K562 (cell line): ENCODE data around the gene ACOT13. TPM values are rescaled to one million over a fixed set of nuclear protein-coding genes. Genes with fewer than 3 reads are reported as not detected.

Experiments used
- ATAC-seq: fragments of 200-7000 bp; cut with Tn5 transposase; 3 replicates; pipeline ENCODE4 v1.9.1; 2020; ENCODE audit warnings: moderate library complexity
- BruUV-seq: library from RNA; stranded (reverse); fragments of 400-500 nt; replicated peaks from 2 replicates; lab custom pipeline; 2021; lab: Mats Ljungman, UMichigan
- CTCF ChIA-PET: fragments of 300-600 bp; formaldehyde crosslinking; extraction: SDS; loops from one replicate; lab custom pipeline; 2021; ENCODE audit warnings: low intra/inter-chr PET ratio; lab: Yijun Ruan, JAX
- POLR2A ChIA-PET: fragments of 300-600, 350-650 bp; sonication (Branson Sonifier 250); formaldehyde crosslinking; extraction: SDS; loops from one replicate; lab custom pipeline; 2021; ENCODE audit warnings: antibody characterized with exemption, inconsistent platforms; lab: Yijun Ruan, JAX
- DNase-seq, 4 experiments: peaks; one replicate each; pipeline versions ENCODE4 v3.0.0 to v3.0.0-alpha.2; 2011 to 2018; ENCODE audit warnings: low spot score in 3 of 4, mixed read lengths in 3 of 4; ENCODE audit errors: extremely low read depth in 1 of 4
- FAIRE-seq: peaks from 2 replicates; lab custom pipeline; 2011; peaks lifted over from hg19 to GRCh38; lab: Jason Lieb, UNC
- H2AFZ ChIP-seq: 2 replicates; pipeline ENCODE4 v1.6.0; 2011; ENCODE audit warnings: low read depth, low read length, control low read depth, inconsistent platforms
- H3K27ac ChIP-seq: fragments of 200-600 bp; 3 replicates; pipeline ENCODE4 v1.8.0; 2011; ENCODE audit warnings: low read depth, mild to moderate bottlenecking, control low read depth, inconsistent platforms, low read length, moderate library complexity, mixed read lengths; ENCODE audit errors: extremely low read depth
- H3K27me3 ChIP-seq, 2 experiments: fragments of 300-600 bp in 1 of 2; 2 replicates in 1 of 2; 3 replicates in 1 of 2; pipeline versions ENCODE4 v1.6.0 to v1.8.0; 2011; ENCODE audit warnings: inconsistent platforms in 2 of 2, low read length in 2 of 2, mild to moderate bottlenecking in 1 of 2, mixed read lengths in 1 of 2, moderate library complexity in 1 of 2; ENCODE audit not compliant: control insufficient read depth in 2 of 2, insufficient read depth in 2 of 2
- H3K36me3 ChIP-seq: fragments of 300-600 bp; 3 replicates; pipeline ENCODE4 v1.8.0; 2011; ENCODE audit warnings: mild to moderate bottlenecking, low read length, inconsistent platforms; ENCODE audit not compliant: control insufficient read depth, insufficient read depth
- H3K4me1 ChIP-seq, 2 experiments: fragments of 200-600 bp in 1 of 2; replicated peaks in 1 of 2; 2 replicates in 1 of 2; 3 replicates in 1 of 2; pipeline versions ENCODE4 v1.5.1 to v1.8.0; 2011; ENCODE audit warnings: inconsistent platforms in 2 of 2, low read length in 2 of 2, mild to moderate bottlenecking in 1 of 2, mixed read lengths in 1 of 2, moderate library complexity in 1 of 2; ENCODE audit not compliant: control insufficient read depth in 2 of 2, insufficient read depth in 2 of 2
- H3K4me2 ChIP-seq: 2 replicates; pipeline ENCODE4 v1.6.1; 2011; ENCODE audit warnings: low read length, control low read depth, inconsistent platforms, mixed read lengths; ENCODE audit not compliant: insufficient read depth
- H3K4me3 ChIP-seq: fragments of 200-600 bp; sonication (generic), shearing (Covaris generic); 2 replicates; pipeline ENCODE4 v1.5.1; 2016; ENCODE audit warnings: control low read depth, inconsistent platforms
- H3K79me2 ChIP-seq: fragments of 200-600 bp; 3 replicates; pipeline ENCODE4 v1.8.0; 2011; ENCODE audit warnings: low read length, inconsistent platforms; ENCODE audit not compliant: control insufficient read depth, insufficient read depth
- H3K9ac ChIP-seq, 2 experiments: 2 replicates each; pipeline versions ENCODE4 v1.6.0 to v1.6.1; 2011; ENCODE audit warnings: low read depth in 2 of 2, low read length in 2 of 2, control low read depth in 1 of 2, inconsistent platforms in 1 of 2, mild to moderate bottlenecking in 1 of 2, mixed read lengths in 1 of 2; ENCODE audit not compliant: insufficient read depth in 1 of 2
- H3K9me1 ChIP-seq: one replicate; pipeline ENCODE4 v1.6.0; 2011; ENCODE audit warnings: inconsistent platforms, mild to moderate bottlenecking, low read length, moderate library complexity; ENCODE audit not compliant: control insufficient read depth, insufficient read depth
- H3K9me3 ChIP-seq: replicated peaks from 2 replicates; pipeline ENCODE4 v1.5.1; 2011; ENCODE audit warnings: low read depth, low read length, inconsistent platforms; ENCODE audit not compliant: control insufficient read depth, insufficient read depth
- H4K20me1 ChIP-seq: replicated peaks from 2 replicates; pipeline ENCODE4 v1.6.1; 2011; ENCODE audit warnings: low read length, inconsistent platforms, mixed read lengths; ENCODE audit not compliant: control insufficient read depth, insufficient read depth
- DPF2 ChIP-seq: fragments of 450-650 bp; IDR thresholded peaks from 2 replicates; pipeline ENCODE4 v1.6.1; 2016
- ELK1 ChIP-seq: sonication (generic); formaldehyde crosslinking; IDR thresholded peaks from 2 replicates; pipeline ENCODE4 v1.8.1; 2022; ENCODE audit warnings: missing genetic modification reagents
- HMBOX1 ChIP-seq: sonication (generic); IDR thresholded peaks from 2 replicates; pipeline ENCODE4 v1.6.1; 2016
- TRIM24 ChIP-seq, 2 experiments: fragments of 450-650 bp; IDR thresholded peaks; 2 replicates each; pipeline ENCODE4 v1.6.1; 2016
- ZBTB7A ChIP-seq: IDR thresholded peaks from 2 replicates; pipeline ENCODE4 v1.6.1; 2011; ENCODE audit warnings: low read depth, mild to moderate bottlenecking, low read length, moderate library complexity, borderline replicate concordance; ENCODE audit not compliant: control insufficient read depth
- ZNF324 ChIP-seq: fragments of 250-450 bp; sonication (Bioruptor Pico); IDR thresholded peaks from 2 replicates; pipeline ENCODE4 v1.4.0; 2020; ENCODE audit warnings: mild to moderate bottlenecking
- WGBS: fragments of 100-300 bp; shearing (Covaris generic); methylation state at CpG from one replicate; pipeline ENCODE4 v1.1.6; 2016; ENCODE audit warnings: low coverage, mixed read lengths; ENCODE audit not compliant: insufficient coverage; ENCODE audit errors: missing lambda C conversion rate; 5-methylcytosine and 5-hydroxymethylcytosine counted together
- in situ Hi-C: fragments of 300-500 bp; cut with MboI; formaldehyde crosslinking; loops from 4 replicates; pipeline ENCODE4 v1.15.0; 2018; ENCODE audit warnings: inconsistent platforms, mixed read lengths
- intact Hi-C: fragments of 100-400 bp; cut with micrococcal nuclease; formaldehyde crosslinking; loops from 2 replicates; pipeline ENCODE4 v1.14.2; 2022
- polyA plus RNA-seq, 8 experiments: library from polyadenylated mRNA; depleted of rRNA in 4 of 8; stranded (reverse) in 5 of 8; unstranded in 3 of 8; fragments of >200 nt; fragmentation: Nextera tagmentation in 2 of 8; fragmentation: Illumina TruSeq in 1 of 8; extraction: Ambion mirVana in 2 of 8; extraction: Trizol in 1 of 8; gene quantifications; 2 replicates each; pipeline versions ENCODE4 v1.2.1 to v1.2.3, GENCODE V29; 2011 to 2014; ENCODE audit warnings: inconsistent platforms in 1 of 8, missing spikeins in 1 of 8
- total RNA-seq, 7 experiments: library from RNA; depleted of rRNA in 6 of 7; stranded (reverse); fragments of >200 nt in 6 of 7; fragmentation: Illumina TruSeq in 2 of 7; extraction: Trizol in 2 of 7; gene quantifications; 2 replicates each; pipeline versions ENCODE4 v1.2.1 to v1.2.3, GENCODE V29; 2011 to 2021; ENCODE audit warnings: low replicate concordance in 1 of 7

The ACOT13 gene
- total and polyA plus RNA-seq, 9 of the 15 experiments (the other 6 are each of a cell fraction or from before 2014, with no cell fraction given) = 14.1 to 129 (median 65.7) TPM

- no peaks in the 10 kb centered on the region for H3K9me1 ChIP-seq
- BruUV-seq = no TSS peak
- no peaks in the 10 kb centered on the region for H3K4me1 ChIP-seq
- no peak overlapping the region for H3K9ac ChIP-seq
- no peak for TF ChIP-seq TRIM24 (IDR thresholded peaks at IDR 0.05)
- no peak for TF ChIP-seq DPF2
- TF ChIP-seq ELK1 = no peak
- TF ChIP-seq HMBOX1 = no peak
- no peak for TF ChIP-seq ZBTB7A
- TF ChIP-seq ZNF324 (CRISPR knock-in tag) = no peak
- 68% methylated on average over 3 of the region's 3 CpGs for WGBS
- H3K27me3 ChIP-seq = no peaks in the 10 kb centered on the region
- POLR2A ChIA-PET = interaction anchor here (1.2 kb wide), 1 partner anchor 10 kb away, joined by 3 read pairs; no protein-coding TSS in a partner anchor
- H2AFZ ChIP-seq = no peak overlapping the region
- intact Hi-C loops (no loop called here), in situ Hi-C loops (no loop called here)
- H3K4me2 ChIP-seq = no peak overlapping the region
- no peaks in the 10 kb centered on the region for H4K20me1 ChIP-seq
- H3K4me3 ChIP-seq = no peak overlapping the region
- no peak overlapping the region for H3K27ac ChIP-seq
- peaks cover 3% of the 10 kb centered on the region; the same call in 2 of the 3 replicates for H3K36me3 ChIP-seq
- no peaks in the 10 kb centered on the region for H3K9me3 ChIP-seq
- DNase-seq = no peak
- ATAC-seq = no peak
- H3K79me2 ChIP-seq = no peaks in the 10 kb centered on the region
- CTCF ChIA-PET = no interaction called here
- FAIRE-seq = no peak
Observed at GRCh38 chr6:24691550-24691949, 24.7 kb downstream of the ACOT13 start.
